IMR-90 (cell line): ENCODE measurements around the gene FABP6. TPM values are rescaled to one million over a fixed set of nuclear protein-coding genes. Genes with fewer than 3 reads are reported as not detected.
A peak's percentile ranks its signal among the peaks of the same experiment; 100 is the strongest.

ENCODE experiments used
- ATAC-seq: fragments of 200-7000 bp; cut with Tn5 transposase; 2 replicates; pipeline ENCODE4 v1.9.1; 2020; ENCODE audit warnings: low read depth, mild to moderate bottlenecking, moderate library complexity
- BruUV-seq: library from RNA; stranded (reverse); fragments of 400-500 nt; replicated peaks from 2 replicates; lab custom pipeline; 2021; lab: Mats Ljungman, UMichigan
- CTCF ChIA-PET: fragments of 300-600 bp; formaldehyde crosslinking; extraction: SDS; loops from one replicate; lab custom pipeline; 2021; ENCODE audit warnings: antibody characterized with exemption; lab: Yijun Ruan, JAX
- POLR2A ChIA-PET: fragments of 300-600 bp; sonication (Branson Sonifier 250); formaldehyde crosslinking; loops from one replicate; lab custom pipeline; 2022; ENCODE audit warnings: antibody characterized with exemption; ENCODE audit not compliant: unreplicated experiment; lab: Charles Lee
- DNase-seq: peaks from one replicate; pipeline ENCODE4 v3.0.0; 2013
- H2AFZ ChIP-seq: replicated peaks from 2 replicates; pipeline ENCODE3; 2013; ENCODE audit warnings: low read length, mild to moderate bottlenecking; ENCODE audit not compliant: poor library complexity
- H2AK5ac ChIP-seq: 2 replicates; pipeline ENCODE4 v1.6.1; 2013; ENCODE audit warnings: low read depth, low read length, inconsistent platforms
- H2AK9ac ChIP-seq: replicated peaks from 2 replicates; pipeline ENCODE3; 2013; ENCODE audit warnings: mild to moderate bottlenecking, low read depth, low read length, moderate library complexity; ENCODE audit not compliant: poor library complexity
- H2BK120ac ChIP-seq: 2 replicates; pipeline ENCODE4 v1.6.1; 2013; ENCODE audit warnings: low read depth, low read length, inconsistent platforms
- H2BK15ac ChIP-seq: 3 replicates; pipeline ENCODE4 v1.6.1; 2013; ENCODE audit warnings: low read depth, low read length, inconsistent platforms
- H2BK20ac ChIP-seq: 2 replicates; pipeline ENCODE4 v1.6.1; 2013; ENCODE audit warnings: low read depth, mild to moderate bottlenecking, inconsistent platforms, low read length, moderate library complexity
- H2BK5ac ChIP-seq: 2 replicates; pipeline ENCODE4 v1.6.1; 2013; ENCODE audit warnings: mild to moderate bottlenecking, low read depth, low read length, inconsistent platforms; ENCODE audit not compliant: poor library complexity, severe bottlenecking
- H3K14ac ChIP-seq: replicated peaks from 2 replicates; pipeline ENCODE4 v1.6.1; 2013; ENCODE audit warnings: low read depth, low read length, inconsistent platforms
- H3K18ac ChIP-seq: 2 replicates; pipeline ENCODE4 v1.6.1; 2013; ENCODE audit warnings: low read depth, low read length, control low read depth
- H3K23ac ChIP-seq: 2 replicates; pipeline ENCODE4 v1.6.1; 2013; ENCODE audit warnings: low read depth, low read length, inconsistent platforms
- H3K27ac ChIP-seq: 2 replicates; pipeline ENCODE4 v1.5.1; 2013; ENCODE audit warnings: mild to moderate bottlenecking, control low read depth, low read length; ENCODE audit not compliant: insufficient read depth
- H3K27me3 ChIP-seq: 2 replicates; pipeline ENCODE4 v1.6.1; 2013; ENCODE audit warnings: low read length; ENCODE audit not compliant: control insufficient read depth, insufficient read depth
- H3K36me3 ChIP-seq: 2 replicates; pipeline ENCODE4 v1.6.1; 2013; ENCODE audit warnings: low read length, mixed read lengths; ENCODE audit not compliant: control insufficient read depth, insufficient read depth
- H3K4ac ChIP-seq: 2 replicates; pipeline ENCODE4 v1.6.1; 2013; ENCODE audit warnings: low read depth, low read length, inconsistent platforms
- H3K4me1 ChIP-seq: 2 replicates; pipeline ENCODE4 v1.6.1; 2013; ENCODE audit warnings: low read length, mixed read lengths; ENCODE audit not compliant: control insufficient read depth, insufficient read depth
- H3K4me2 ChIP-seq: 2 replicates; pipeline ENCODE4 v1.6.1; 2013; ENCODE audit warnings: low read depth, mild to moderate bottlenecking, control low read depth, low read length, moderate library complexity
- H3K4me3 ChIP-seq: 2 replicates; pipeline ENCODE4 v1.5.1; 2013; ENCODE audit warnings: low read depth, mild to moderate bottlenecking, control low read depth, low read length, moderate library complexity; ENCODE audit not compliant: insufficient read depth
- H3K56ac ChIP-seq: 2 replicates; pipeline ENCODE4 v1.6.1; 2013; ENCODE audit warnings: low read length, inconsistent platforms; ENCODE audit not compliant: insufficient read depth; ENCODE audit errors: extremely low read depth
- H3K79me1 ChIP-seq, 2 experiments: 2 replicates each; pipeline ENCODE4 v1.6.1; 2013; ENCODE audit warnings: low read length in 2 of 2, inconsistent platforms in 1 of 2, low read depth in 1 of 2
- H3K9ac ChIP-seq: 2 replicates; pipeline ENCODE4 v1.6.1; 2013; ENCODE audit warnings: low read depth, low read length, control low read depth
- H3K9me1 ChIP-seq: 2 replicates; pipeline ENCODE4 v1.6.1; 2013; ENCODE audit warnings: low read length, inconsistent platforms; ENCODE audit not compliant: insufficient read depth
- H3K9me3 ChIP-seq: 2 replicates; pipeline ENCODE4 v1.6.1; 2013; ENCODE audit warnings: low read length; ENCODE audit not compliant: control insufficient read depth, insufficient read depth
- H4K20me1 ChIP-seq: 2 replicates; pipeline ENCODE4 v1.6.1; 2013; ENCODE audit warnings: low read length, inconsistent platforms; ENCODE audit not compliant: insufficient read depth
- H4K5ac ChIP-seq: 2 replicates; pipeline ENCODE4 v1.6.1; 2013; ENCODE audit warnings: mild to moderate bottlenecking, low read depth, low read length, control low read depth
- H4K8ac ChIP-seq, 2 experiments: 2 replicates each; pipeline ENCODE4 v1.6.1; 2013; ENCODE audit warnings: low read depth in 2 of 2, low read length in 2 of 2, control low read depth in 1 of 2, inconsistent platforms in 1 of 2
- H4K91ac ChIP-seq: 2 replicates; pipeline ENCODE4 v1.6.1; 2013; ENCODE audit warnings: low read depth, low read length, inconsistent platforms; ENCODE audit not compliant: insufficient read depth
- CEBPB ChIP-seq: IDR thresholded peaks from 2 replicates; pipeline ENCODE4 v1.6.1; 2012; ENCODE audit warnings: low read depth, low read length, improper control_type of control experiment
- FOS ChIP-seq: fragments of 150-350 bp; IDR thresholded peaks from 2 replicates; pipeline ENCODE4 v1.6.1; 2016; ENCODE audit warnings: low read depth, low read length
- MAFK ChIP-seq: IDR thresholded peaks from 2 replicates; pipeline ENCODE4 v1.6.1; 2012; ENCODE audit warnings: low read depth, low read length, improper control_type of control experiment
- MAZ ChIP-seq: IDR thresholded peaks from 2 replicates; pipeline ENCODE4 v1.6.1; 2012; ENCODE audit warnings: low read depth, mild to moderate bottlenecking, low read length, improper control_type of control experiment, moderate library complexity, borderline replicate concordance
- MXI1 ChIP-seq: IDR thresholded peaks from 2 replicates; pipeline ENCODE4 v1.6.1; 2012; ENCODE audit warnings: low read depth, mild to moderate bottlenecking, low read length, moderate library complexity, borderline replicate concordance
- NFE2L2 ChIP-seq: fragments of 150-350 bp; IDR thresholded peaks from 2 replicates; pipeline ENCODE4 v1.6.1; 2016; ENCODE audit warnings: low read depth, mild to moderate bottlenecking, low read length
- POLR2A ChIP-seq: IDR thresholded peaks from 2 replicates; pipeline ENCODE4 v1.6.1; 2012; ENCODE audit warnings: mild to moderate bottlenecking, low read depth, low read length
- RAD21 ChIP-seq: IDR thresholded peaks from 2 replicates; pipeline ENCODE4 v1.6.1; 2012; ENCODE audit warnings: low read length, improper control_type of control experiment
- RCOR1 ChIP-seq: IDR thresholded peaks from 2 replicates; pipeline ENCODE4 v1.6.1; 2012; ENCODE audit warnings: mild to moderate bottlenecking, low read length, improper control_type of control experiment; ENCODE audit not compliant: insufficient replicate concordance
- SMC3 ChIP-seq: fragments of 150-350 bp; IDR thresholded peaks from 2 replicates; pipeline ENCODE4 v1.6.1; 2016; ENCODE audit warnings: low read depth, mild to moderate bottlenecking, antibody characterized with exemption, low read length, moderate library complexity
- WGBS, 2 experiments: methylation state at CpG; one replicate each; pipeline versions ENCODE4 v1.1.5 to v1.1.7; 2013; ENCODE audit warnings: missing lambda C conversion rate in 2 of 2; ENCODE audit not compliant: insufficient read length in 1 of 2; ENCODE audit errors: extremely low coverage in 2 of 2; 5-methylcytosine and 5-hydroxymethylcytosine counted together
- dilution Hi-C: fragments of 300-500 bp; cut with HindIII; formaldehyde crosslinking; loops from one replicate; pipeline ENCODE4 v1.14.3; 2018; ENCODE audit warnings: low sequenced_read_pairs; ENCODE audit not compliant: unreplicated experiment
- in situ Hi-C: fragments of 300-500 bp; cut with MboI; formaldehyde crosslinking; loops from 3 replicates; pipeline ENCODE4 v1.14.3; 2019; ENCODE audit warnings: low sequenced_read_pairs, inconsistent platforms, mixed read lengths
- intact Hi-C: fragments of 100-400 bp; cut with micrococcal nuclease; formaldehyde crosslinking; loops from 2 replicates; pipeline ENCODE4 v1.10.0; 2022
- polyA plus RNA-seq, 3 experiments: library from polyadenylated mRNA; depleted of rRNA; stranded (reverse); fragments of >200 nt; gene quantifications; 2 replicates each; pipeline ENCODE4 v1.2.3, GENCODE V29; 2012; ENCODE audit warnings: low replicate concordance in 1 of 3
- total RNA-seq: library from RNA; depleted of rRNA; stranded (reverse); fragments of >200 nt; gene quantifications from 2 replicates; pipeline ENCODE4 v1.2.3, GENCODE V29; 2012
- TF ChIP-seq, protein P1 (sequence below): fragments of 150-350 bp; IDR thresholded peaks from 2 replicates; pipeline ENCODE4 v1.6.1; 2017; ENCODE audit warnings: mild to moderate bottlenecking, antibody characterized with exemption, low read length, low read depth
- TF ChIP-seq, protein P2 (sequence below): conservative IDR thresholded peaks from 2 replicates; pipeline ENCODE4 v1.5.1; 2012; ENCODE audit warnings: mild to moderate bottlenecking, low read depth, low read length, improper control_type of control experiment
- TF ChIP-seq, protein P3 (sequence below): fragments of 150-350 bp; IDR thresholded peaks from 2 replicates; pipeline ENCODE4 v1.6.1; 2016; ENCODE audit warnings: low read depth, mild to moderate bottlenecking, low read length, moderate library complexity, borderline replicate concordance

Gene FABP6
- total and polyA plus RNA-seq, 2 of the 4 experiments (the other 2 are of a cell fraction) = not detected

DNA sequence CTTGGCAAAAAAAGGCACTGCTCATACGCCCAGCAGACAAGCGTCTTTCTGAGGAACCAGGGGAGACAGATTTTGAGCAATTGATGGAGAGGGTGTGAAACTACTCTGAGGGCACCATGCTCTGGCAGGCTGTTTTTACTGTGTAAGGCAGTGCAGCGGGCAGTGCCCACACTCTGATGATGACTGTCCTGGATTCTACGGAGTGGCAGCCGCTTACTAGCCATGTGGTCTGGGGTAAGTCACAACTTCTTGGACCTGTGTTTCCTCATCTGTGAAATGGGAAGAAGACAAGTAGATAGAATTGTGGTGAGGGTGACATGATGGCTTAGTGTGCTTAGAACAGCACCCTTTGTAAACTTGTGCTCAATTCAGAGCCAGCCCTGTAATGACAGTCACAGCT is 38.8 kb downstream of the FABP6 start:
- H2AK5ac ChIP-seq = peak overlapping the region; percentile 35; the same call in 1 of the 2 replicates
- H3K4me3 ChIP-seq = no peak overlapping the region
- H3K23ac ChIP-seq = no peak overlapping the region
- CTCF ChIA-PET = no interaction called here
- H2BK120ac ChIP-seq = no peak overlapping the region
- no peak overlapping the region for H3K27ac ChIP-seq
- H3K4me2 ChIP-seq = no peak overlapping the region
- H3K4ac ChIP-seq = peak overlapping the region; percentile 22; the same call in 1 of the 2 replicates
- H3K9me1 ChIP-seq = peaks cover 13% of the 10 kb centered on the region
- H3K27me3 ChIP-seq = no peaks in the 10 kb centered on the region
- dilution Hi-C loops = no loop called here
- H3K9me3 ChIP-seq = no peaks in the 10 kb centered on the region
- H2BK20ac ChIP-seq = peak overlapping the region; percentile 10; the same call in 1 of the 2 replicates
- DNase-seq (no peak), ATAC-seq (no peak)
- no peaks in the 10 kb centered on the region for H4K20me1 ChIP-seq
- in situ Hi-C loops = no loop called here
- no peak overlapping the region for H3K9ac ChIP-seq
- no TSS peak for BruUV-seq
- H2BK5ac ChIP-seq = no peak overlapping the region
- no peak overlapping the region for H2AK9ac ChIP-seq
- TF ChIP-seq, protein P1, sequence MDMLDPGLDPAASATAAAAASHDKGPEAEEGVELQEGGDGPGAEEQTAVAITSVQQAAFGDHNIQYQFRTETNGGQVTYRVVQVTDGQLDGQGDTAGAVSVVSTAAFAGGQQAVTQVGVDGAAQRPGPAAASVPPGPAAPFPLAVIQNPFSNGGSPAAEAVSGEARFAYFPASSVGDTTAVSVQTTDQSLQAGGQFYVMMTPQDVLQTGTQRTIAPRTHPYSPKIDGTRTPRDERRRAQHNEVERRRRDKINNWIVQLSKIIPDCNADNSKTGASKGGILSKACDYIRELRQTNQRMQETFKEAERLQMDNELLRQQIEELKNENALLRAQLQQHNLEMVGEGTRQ = no peak
- TF ChIP-seq SMC3 (no peak), RAD21 (no peak), FOS (no peak), CEBPB (no peak), MXI1 (no peak), MAZ (no peak), NFE2L2 (no peak), RCOR1 (no peak), MAFK (no peak), POLR2A (no peak)
- TF ChIP-seq, protein P2, sequence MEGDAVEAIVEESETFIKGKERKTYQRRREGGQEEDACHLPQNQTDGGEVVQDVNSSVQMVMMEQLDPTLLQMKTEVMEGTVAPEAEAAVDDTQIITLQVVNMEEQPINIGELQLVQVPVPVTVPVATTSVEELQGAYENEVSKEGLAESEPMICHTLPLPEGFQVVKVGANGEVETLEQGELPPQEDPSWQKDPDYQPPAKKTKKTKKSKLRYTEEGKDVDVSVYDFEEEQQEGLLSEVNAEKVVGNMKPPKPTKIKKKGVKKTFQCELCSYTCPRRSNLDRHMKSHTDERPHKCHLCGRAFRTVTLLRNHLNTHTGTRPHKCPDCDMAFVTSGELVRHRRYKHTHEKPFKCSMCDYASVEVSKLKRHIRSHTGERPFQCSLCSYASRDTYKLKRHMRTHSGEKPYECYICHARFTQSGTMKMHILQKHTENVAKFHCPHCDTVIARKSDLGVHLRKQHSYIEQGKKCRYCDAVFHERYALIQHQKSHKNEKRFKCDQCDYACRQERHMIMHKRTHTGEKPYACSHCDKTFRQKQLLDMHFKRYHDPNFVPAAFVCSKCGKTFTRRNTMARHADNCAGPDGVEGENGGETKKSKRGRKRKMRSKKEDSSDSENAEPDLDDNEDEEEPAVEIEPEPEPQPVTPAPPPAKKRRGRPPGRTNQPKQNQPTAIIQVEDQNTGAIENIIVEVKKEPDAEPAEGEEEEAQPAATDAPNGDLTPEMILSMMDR = no peak
- TF ChIP-seq, protein P3, sequence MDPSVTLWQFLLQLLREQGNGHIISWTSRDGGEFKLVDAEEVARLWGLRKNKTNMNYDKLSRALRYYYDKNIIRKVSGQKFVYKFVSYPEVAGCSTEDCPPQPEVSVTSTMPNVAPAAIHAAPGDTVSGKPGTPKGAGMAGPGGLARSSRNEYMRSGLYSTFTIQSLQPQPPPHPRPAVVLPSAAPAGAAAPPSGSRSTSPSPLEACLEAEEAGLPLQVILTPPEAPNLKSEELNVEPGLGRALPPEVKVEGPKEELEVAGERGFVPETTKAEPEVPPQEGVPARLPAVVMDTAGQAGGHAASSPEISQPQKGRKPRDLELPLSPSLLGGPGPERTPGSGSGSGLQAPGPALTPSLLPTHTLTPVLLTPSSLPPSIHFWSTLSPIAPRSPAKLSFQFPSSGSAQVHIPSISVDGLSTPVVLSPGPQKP = no peak
- no peak overlapping the region; a peak in 1 of 4 replicates for H4K8ac ChIP-seq
- intact Hi-C loops = no loop called here
- peak overlapping the region; percentile 37; the same call in 1 of the 2 replicates for H3K18ac ChIP-seq
- POLR2A ChIA-PET = no interaction called here
- H2BK15ac ChIP-seq = no peak overlapping the region
- no CpG with 5 or more reads among the region's 5 CpGs for WGBS, 2 experiments
- no peak overlapping the region for H3K56ac ChIP-seq
- no peak overlapping the region for H4K91ac ChIP-seq
- H4K5ac ChIP-seq = no peak overlapping the region
- peaks cover 0 to 11% of the 10 kb centered on the region in 2 experiments; a peak in 1 of 4 replicates for H3K79me1 ChIP-seq
- no peak overlapping the region for H2AFZ ChIP-seq
- H3K4me1 ChIP-seq = peaks cover 15% of the 10 kb centered on the region
- H3K14ac ChIP-seq = 0 out of 2 replicates have a peak overlapping the region, but pooled peaks have one; percentile 0
- H3K36me3 ChIP-seq = 0 out of 2 replicates have a peak, but pooled peaks cover 2% of the 10 kb centered on the region
